ENCODE measurements around the gene RASGRF1.

DNA sequence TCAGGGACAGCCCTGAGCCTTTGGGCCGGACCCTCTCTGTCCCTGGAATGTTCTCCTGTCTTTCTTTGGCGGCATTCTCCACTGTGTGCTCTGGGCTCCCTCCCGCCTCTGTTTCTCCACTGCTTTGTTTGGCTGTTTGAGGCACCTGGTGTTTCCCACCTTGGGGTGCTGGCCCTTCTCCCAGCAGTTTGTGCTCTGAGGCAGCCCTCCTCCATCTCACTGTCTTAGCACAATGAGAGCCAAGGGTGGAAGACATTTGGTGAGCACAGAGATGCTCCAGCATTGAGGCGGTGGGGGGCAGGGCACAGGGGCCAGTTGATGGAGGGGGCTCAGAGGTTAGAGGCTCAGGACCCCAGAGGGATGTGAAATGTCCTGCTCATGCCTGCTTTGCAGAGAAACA is 54.3 kb downstream of the RASGRF1 start:
- no peak for TF ChIP-seq CTCF (IDR thresholded peaks at IDR 0.05)
- no peak for TF ChIP-seq POLR2A (IDR thresholded peaks at IDR 0.05)
- TF ChIP-seq POLR2AphosphoS5 (IDR thresholded peaks at IDR 0.05), result no peak

Data from prostate gland (tissue), 2 donors.